ENCODE results near the gene XPNPEP2. TPM values are rescaled to one million over a fixed set of nuclear protein-coding genes. Genes with fewer than 3 reads are reported as not detected.

XPNPEP2 gene
- total RNA-seq, 2 donors from 2014 or later, result 0.52 to 5.6 TPM

GRCh38 chrX:129705988-129706387 is 32.8 kb upstream of the XPNPEP2 start:
- no peak overlapping the region for H3K4me3 ChIP-seq
- no peaks in the 10 kb centered on the region for H3K27me3 ChIP-seq
- no peaks in the 10 kb centered on the region for H3K9me3 ChIP-seq
- ATAC-seq (no peak), DNase-seq (no peak)
- no peaks in the 10 kb centered on the region for H3K36me3 ChIP-seq (replicated peaks in 1 of 2; ENCODE audit: insufficient read depth in 1 of 2, low read depth in 2 of 2)
- WGBS, 2 donors, result 73 to 84% methylated on average over 2 to 4 of the region's 4 CpGs
- H3K27ac ChIP-seq, result no peak overlapping the region
- intact Hi-C loops (cut with DNase I), result no loop called here
- no peaks in the 10 kb centered on the region for H3K4me1 ChIP-seq
- TF ChIP-seq CTCF (IDR thresholded peaks at IDR 0.05), result no peak
- TF ChIP-seq POLR2A (IDR thresholded peaks at IDR 0.05), result no peak

- DNase-seq, result peak in 2 of 4 donors; percentile 34 to 41
- H3K27ac ChIP-seq, result no peak overlapping the region
- H3K9me3 ChIP-seq, result no peaks in the 10 kb centered on the region
- WGBS, 2 donors, result 71% methylated on average over 5 to 7 of the region's 7 CpGs
- ATAC-seq, result no peak
- intact Hi-C loops (cut with DNase I), result no loop called here
- no peaks in the 10 kb centered on the region for H3K4me1 ChIP-seq
- no peak for TF ChIP-seq CTCF (IDR thresholded peaks at IDR 0.05)
- no peak for TF ChIP-seq POLR2A (IDR thresholded peaks at IDR 0.05)
- H3K36me3 ChIP-seq (replicated peaks in 1 of 2; ENCODE audit: insufficient read depth in 1 of 2, low read depth in 2 of 2), result no peaks in the 10 kb centered on the region
- no peaks in the 10 kb centered on the region for H3K27me3 ChIP-seq
- H3K4me3 ChIP-seq, result no peak overlapping the region
Measured at GRCh38 chrX:129706400-129707072, 32.2 kb upstream of the XPNPEP2 start.

- H3K4me3 ChIP-seq, result no peak overlapping the region
- no peaks in the 10 kb centered on the region for H3K9me3 ChIP-seq
- intact Hi-C loops (cut with DNase I), result no loop called here
- H3K4me1 ChIP-seq, result no peaks in the 10 kb centered on the region
- TF ChIP-seq POLR2A (IDR thresholded peaks at IDR 0.05), result no peak
- no peak for TF ChIP-seq CTCF (IDR thresholded peaks at IDR 0.05)
- no peaks in the 10 kb centered on the region for H3K27me3 ChIP-seq
- DNase-seq, result no peak
- no peak overlapping the region for H3K27ac ChIP-seq
- ATAC-seq, result no peak
- WGBS, 2 donors, result 74 to 88% methylated on average over 3 to 4 of the region's 4 CpGs
- H3K36me3 ChIP-seq (replicated peaks in 1 of 2; ENCODE audit: insufficient read depth in 1 of 2, low read depth in 2 of 2), result no peaks in the 10 kb centered on the region
Measured at GRCh38 chrX:129714581-129714980, 24.2 kb upstream of the XPNPEP2 start.

- Histone ChIP-seq H3K27ac (no peak overlapping the region), H3K4me1 (no peaks in the 10 kb centered on the region), H3K27me3 (no peaks in the 10 kb centered on the region), H3K9me3 (no peaks in the 10 kb centered on the region), H3K4me3 (no peak overlapping the region), H3K36me3 (replicated peaks in 1 of 2; ENCODE audit: insufficient read depth in 1 of 2, low read depth in 2 of 2) (no peaks in the 10 kb centered on the region)
- no peak for TF ChIP-seq POLR2A (IDR thresholded peaks at IDR 0.05)
- no peak for TF ChIP-seq CTCF (IDR thresholded peaks at IDR 0.05)
- 50 to 65% methylated on average over 2 to 4 of the region's 4 CpGs for WGBS, 2 donors
- DNase-seq, result no peak
- no peak for ATAC-seq
- intact Hi-C loops (cut with DNase I), result no loop called here
Measured at GRCh38 chrX:129716507-129716906, 22.3 kb upstream of the XPNPEP2 start.

GRCh38 chrX:129717892-129718291 is 20.9 kb upstream of the XPNPEP2 start:
- TF ChIP-seq CTCF (IDR thresholded peaks at IDR 0.05), result no peak
- no peak for TF ChIP-seq POLR2A (IDR thresholded peaks at IDR 0.05)
- no peaks in the 10 kb centered on the region for H3K27me3 ChIP-seq
- intact Hi-C loops (cut with DNase I), result no loop called here
- WGBS, 2 donors, result 66 to 93% methylated on average over 3 to 5 of the region's 5 CpGs
- ATAC-seq (no peak), DNase-seq (no peak)
- no peak overlapping the region for H3K4me3 ChIP-seq
- no peaks in the 10 kb centered on the region for H3K4me1 ChIP-seq
- no peaks in the 10 kb centered on the region for H3K36me3 ChIP-seq (replicated peaks in 1 of 2; ENCODE audit: insufficient read depth in 1 of 2, low read depth in 2 of 2)
- no peak overlapping the region for H3K27ac ChIP-seq
- H3K9me3 ChIP-seq, result no peaks in the 10 kb centered on the region
